Measurements from ENCODE around the gene TMED4. TPM values are rescaled to one million over a fixed set of nuclear protein-coding genes. Genes with fewer than 3 reads are reported as not detected.
A peak's percentile ranks its signal among the peaks of the same experiment; 100 is the strongest.
"Not testable (repeated sequence)": the region's sequence is repeated elsewhere in the genome, so short reads cannot be mapped to it uniquely, and the experiment has no call there.

The TMED4 gene
- total and polyA plus RNA-seq, 2 of the 13 experiments (the other 11 are each of a cell fraction or from before 2014, with no cell fraction given) = 81.4 to 109 TPM

DNA sequence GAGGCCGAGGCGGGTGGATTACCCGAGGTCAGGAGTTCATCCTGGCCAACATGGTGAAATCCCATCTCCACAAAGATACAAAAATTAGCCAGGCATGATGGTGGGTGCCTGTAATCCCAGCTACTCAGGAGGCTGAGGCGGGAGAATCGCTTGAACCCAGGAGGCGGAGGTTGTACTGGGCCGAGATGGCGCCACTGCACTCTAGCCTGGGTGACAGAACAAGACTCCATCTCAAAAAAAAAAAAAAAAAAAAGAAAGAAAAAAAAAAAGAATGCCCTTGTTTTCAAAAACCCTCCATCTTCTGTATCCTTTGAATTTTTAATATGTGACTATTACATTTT lies 19.4 kb downstream of the TMED4 start:
- H4K20me1 ChIP-seq (ENCODE audit: insufficient read depth, low read length); FAIRE-seq; ATAC-seq; H3K9me3 ChIP-seq (ENCODE audit: low read length); H3K27me3 ChIP-seq (ENCODE audit: control insufficient read depth in 1 of 2, insufficient read depth in 2 of 2, low read length in 2 of 2); BruUV-seq (replicated peaks); DNase-seq (ENCODE audit: low spot score); H3K79me2 ChIP-seq (ENCODE audit: insufficient read depth, low read length); in situ Hi-C loops (cut with HindIII; ENCODE audit: extremely low pct_ligation_motif_present, low pct_unique_long_range_greater_than_20kb); H3K4me3 ChIP-seq (replicated peaks in 1 of 3; ENCODE audit: insufficient read depth in 1 of 3, low read depth in 2 of 3, low read length in 3 of 3); H3K9ac ChIP-seq (ENCODE audit: insufficient read depth, low read depth, low read length); CTCF ChIA-PET (ENCODE audit: low intra/inter-chr PET ratio, low total read pairs); intact Hi-C loops (cut with micrococcal nuclease; ENCODE audit: unreplicated experiment); H2AFZ ChIP-seq (ENCODE audit: low read length): not testable (repeated sequence)
- H3K27ac ChIP-seq (ENCODE audit: extremely low read length, insufficient read depth, low read length) = peak overlapping the region; percentile 49
- 0 out of 2 replicates have a peak, but pooled peaks have one; percentile 7 for TF ChIP-seq KLF6 (CRISPR knock-in tag; IDR thresholded peaks at IDR 0.05)
- TF ChIP-seq CCDC6 (CRISPR knock-in tag; IDR thresholded peaks at IDR 0.05) = peak; percentile 70; the same call in 1 of the 2 replicates
- 0 out of 2 replicates have a peak, but pooled peaks have one; percentile 8 for TF ChIP-seq RXRB (CRISPR knock-in tag; IDR thresholded peaks at IDR 0.05; ENCODE audit: borderline replicate concordance)
- 0 out of 2 replicates have a peak, but pooled peaks have one; percentile 13 for TF ChIP-seq ZNF501 (CRISPR knock-in tag; IDR thresholded peaks at IDR 0.05)
- peak; percentile 17 for TF ChIP-seq CBX1 (IDR thresholded peaks at IDR 0.05; ENCODE audit: low read depth)
- TF ChIP-seq, protein P1, sequence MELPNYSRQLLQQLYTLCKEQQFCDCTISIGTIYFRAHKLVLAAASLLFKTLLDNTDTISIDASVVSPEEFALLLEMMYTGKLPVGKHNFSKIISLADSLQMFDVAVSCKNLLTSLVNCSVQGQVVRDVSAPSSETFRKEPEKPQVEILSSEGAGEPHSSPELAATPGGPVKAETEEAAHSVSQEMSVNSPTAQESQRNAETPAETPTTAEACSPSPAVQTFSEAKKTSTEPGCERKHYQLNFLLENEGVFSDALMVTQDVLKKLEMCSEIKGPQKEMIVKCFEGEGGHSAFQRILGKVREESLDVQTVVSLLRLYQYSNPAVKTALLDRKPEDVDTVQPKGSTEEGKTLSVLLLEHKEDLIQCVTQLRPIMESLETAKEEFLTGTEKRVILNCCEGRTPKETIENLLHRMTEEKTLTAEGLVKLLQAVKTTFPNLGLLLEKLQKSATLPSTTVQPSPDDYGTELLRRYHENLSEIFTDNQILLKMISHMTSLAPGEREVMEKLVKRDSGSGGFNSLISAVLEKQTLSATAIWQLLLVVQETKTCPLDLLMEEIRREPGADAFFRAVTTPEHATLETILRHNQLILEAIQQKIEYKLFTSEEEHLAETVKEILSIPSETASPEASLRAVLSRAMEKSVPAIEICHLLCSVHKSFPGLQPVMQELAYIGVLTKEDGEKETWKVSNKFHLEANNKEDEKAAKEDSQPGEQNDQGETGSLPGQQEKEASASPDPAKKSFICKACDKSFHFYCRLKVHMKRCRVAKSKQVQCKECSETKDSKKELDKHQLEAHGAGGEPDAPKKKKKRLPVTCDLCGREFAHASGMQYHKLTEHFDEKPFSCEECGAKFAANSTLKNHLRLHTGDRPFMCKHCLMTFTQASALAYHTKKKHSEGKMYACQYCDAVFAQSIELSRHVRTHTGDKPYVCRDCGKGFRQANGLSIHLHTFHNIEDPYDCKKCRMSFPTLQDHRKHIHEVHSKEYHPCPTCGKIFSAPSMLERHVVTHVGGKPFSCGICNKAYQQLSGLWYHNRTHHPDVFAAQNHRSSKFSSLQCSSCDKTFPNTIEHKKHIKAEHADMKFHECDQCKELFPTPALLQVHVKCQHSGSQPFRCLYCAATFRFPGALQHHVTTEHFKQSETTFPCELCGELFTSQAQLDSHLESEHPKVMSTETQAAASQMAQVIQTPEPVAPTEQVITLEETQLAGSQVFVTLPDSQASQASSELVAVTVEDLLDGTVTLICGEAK (IDR thresholded peaks at IDR 0.05) = not testable (repeated sequence)
- TF ChIP-seq, protein P1 (CRISPR knock-in tag; IDR thresholded peaks at IDR 0.05) = 0 out of 2 replicates have a peak, but pooled peaks have one; percentile 22
- 0 out of 2 replicates have a peak, but pooled peaks have one; percentile 25 for TF ChIP-seq ZSCAN31 (CRISPR knock-in tag; IDR thresholded peaks at IDR 0.05; ENCODE audit: low read depth)
- TF ChIP-seq, protein P2, sequence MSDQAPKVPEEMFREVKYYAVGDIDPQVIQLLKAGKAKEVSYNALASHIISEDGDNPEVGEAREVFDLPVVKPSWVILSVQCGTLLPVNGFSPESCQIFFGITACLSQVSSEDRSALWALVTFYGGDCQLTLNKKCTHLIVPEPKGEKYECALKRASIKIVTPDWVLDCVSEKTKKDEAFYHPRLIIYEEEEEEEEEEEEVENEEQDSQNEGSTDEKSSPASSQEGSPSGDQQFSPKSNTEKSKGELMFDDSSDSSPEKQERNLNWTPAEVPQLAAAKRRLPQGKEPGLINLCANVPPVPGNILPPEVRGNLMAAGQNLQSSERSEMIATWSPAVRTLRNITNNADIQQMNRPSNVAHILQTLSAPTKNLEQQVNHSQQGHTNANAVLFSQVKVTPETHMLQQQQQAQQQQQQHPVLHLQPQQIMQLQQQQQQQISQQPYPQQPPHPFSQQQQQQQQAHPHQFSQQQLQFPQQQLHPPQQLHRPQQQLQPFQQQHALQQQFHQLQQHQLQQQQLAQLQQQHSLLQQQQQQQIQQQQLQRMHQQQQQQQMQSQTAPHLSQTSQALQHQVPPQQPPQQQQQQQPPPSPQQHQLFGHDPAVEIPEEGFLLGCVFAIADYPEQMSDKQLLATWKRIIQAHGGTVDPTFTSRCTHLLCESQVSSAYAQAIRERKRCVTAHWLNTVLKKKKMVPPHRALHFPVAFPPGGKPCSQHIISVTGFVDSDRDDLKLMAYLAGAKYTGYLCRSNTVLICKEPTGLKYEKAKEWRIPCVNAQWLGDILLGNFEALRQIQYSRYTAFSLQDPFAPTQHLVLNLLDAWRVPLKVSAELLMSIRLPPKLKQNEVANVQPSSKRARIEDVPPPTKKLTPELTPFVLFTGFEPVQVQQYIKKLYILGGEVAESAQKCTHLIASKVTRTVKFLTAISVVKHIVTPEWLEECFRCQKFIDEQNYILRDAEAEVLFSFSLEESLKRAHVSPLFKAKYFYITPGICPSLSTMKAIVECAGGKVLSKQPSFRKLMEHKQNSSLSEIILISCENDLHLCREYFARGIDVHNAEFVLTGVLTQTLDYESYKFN (CRISPR knock-in tag; conservative IDR thresholded peaks at IDR 0.05) = peak; percentile 3; the same call in 1 of the 2 replicates
- 56% methylated on average over 8 of the region's 8 CpGs for WGBS (ENCODE audit: low lambda C conversion rate)
- 0 out of 2 replicates have a peak overlapping the region, but pooled peaks have one; percentile 18 for H3K4me2 ChIP-seq (ENCODE audit: low read depth, low read length)
- peaks cover 40% of the 10 kb centered on the region for H3K4me1 ChIP-seq (ENCODE audit: insufficient read depth, low read length)
- peaks cover 12 to 29% of the 10 kb centered on the region in 2 experiments for H3K36me3 ChIP-seq (replicated peaks in 1 of 2; ENCODE audit: control insufficient read depth in 1 of 2, insufficient read depth in 2 of 2, low read length in 2 of 2)
- POLR2A ChIA-PET = interaction anchor here (0.8 to 3.7 kb wide), 12 partner anchors 8 to 321 kb away, joined by 3 to 27 read pairs (median 4); partner anchors contain the start of genes DDX56, NPC1L1, NUDCD3 and OGDH
